Epithelial cell of esophagus (primary cell): ENCODE results near the gene DPP3.

Source experiments
- DNase-seq: peaks from one replicate; pipeline ENCODE4 v3.0.0; 2010; ENCODE audit warnings: low read depth
- H3K4me3 ChIP-seq: 2 replicates; pipeline ENCODE4 v1.5.1; 2011; ENCODE audit warnings: mild to moderate bottlenecking, low read length, control low read depth
- TF ChIP-seq, protein P1 (sequence below): IDR thresholded peaks from 2 replicates; pipeline ENCODE4 v1.5.1; 2011; ENCODE audit warnings: low read depth, mild to moderate bottlenecking, low read length, control low read depth, inconsistent platforms; ENCODE audit not compliant: insufficient read depth; ENCODE audit errors: missing control alignments

The DPP3 gene

DNA sequence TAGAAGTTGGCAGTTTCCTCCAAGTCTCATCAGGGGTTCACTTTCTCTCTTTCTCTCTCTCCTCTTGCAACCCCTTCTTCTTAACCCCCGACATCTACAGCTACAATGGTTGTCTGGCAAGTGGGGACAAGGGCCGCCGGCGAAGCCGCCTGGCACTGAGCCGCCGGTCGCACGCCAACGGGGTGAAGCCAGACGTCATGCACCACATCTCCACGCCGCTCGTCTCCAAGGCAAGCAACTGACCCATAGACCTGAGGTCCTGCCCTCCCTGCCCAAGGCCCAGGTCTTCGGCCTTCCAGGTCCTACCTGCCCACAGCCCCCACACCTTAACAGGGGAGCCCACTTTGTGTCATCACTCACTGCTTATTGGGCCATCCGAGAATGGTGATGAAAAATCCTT lies 9.1 kb upstream of the DPP3 start:
- TF ChIP-seq, protein P1, sequence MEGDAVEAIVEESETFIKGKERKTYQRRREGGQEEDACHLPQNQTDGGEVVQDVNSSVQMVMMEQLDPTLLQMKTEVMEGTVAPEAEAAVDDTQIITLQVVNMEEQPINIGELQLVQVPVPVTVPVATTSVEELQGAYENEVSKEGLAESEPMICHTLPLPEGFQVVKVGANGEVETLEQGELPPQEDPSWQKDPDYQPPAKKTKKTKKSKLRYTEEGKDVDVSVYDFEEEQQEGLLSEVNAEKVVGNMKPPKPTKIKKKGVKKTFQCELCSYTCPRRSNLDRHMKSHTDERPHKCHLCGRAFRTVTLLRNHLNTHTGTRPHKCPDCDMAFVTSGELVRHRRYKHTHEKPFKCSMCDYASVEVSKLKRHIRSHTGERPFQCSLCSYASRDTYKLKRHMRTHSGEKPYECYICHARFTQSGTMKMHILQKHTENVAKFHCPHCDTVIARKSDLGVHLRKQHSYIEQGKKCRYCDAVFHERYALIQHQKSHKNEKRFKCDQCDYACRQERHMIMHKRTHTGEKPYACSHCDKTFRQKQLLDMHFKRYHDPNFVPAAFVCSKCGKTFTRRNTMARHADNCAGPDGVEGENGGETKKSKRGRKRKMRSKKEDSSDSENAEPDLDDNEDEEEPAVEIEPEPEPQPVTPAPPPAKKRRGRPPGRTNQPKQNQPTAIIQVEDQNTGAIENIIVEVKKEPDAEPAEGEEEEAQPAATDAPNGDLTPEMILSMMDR: no peak
- no peak for DNase-seq
- no peak overlapping the region for H3K4me3 ChIP-seq

DNA sequence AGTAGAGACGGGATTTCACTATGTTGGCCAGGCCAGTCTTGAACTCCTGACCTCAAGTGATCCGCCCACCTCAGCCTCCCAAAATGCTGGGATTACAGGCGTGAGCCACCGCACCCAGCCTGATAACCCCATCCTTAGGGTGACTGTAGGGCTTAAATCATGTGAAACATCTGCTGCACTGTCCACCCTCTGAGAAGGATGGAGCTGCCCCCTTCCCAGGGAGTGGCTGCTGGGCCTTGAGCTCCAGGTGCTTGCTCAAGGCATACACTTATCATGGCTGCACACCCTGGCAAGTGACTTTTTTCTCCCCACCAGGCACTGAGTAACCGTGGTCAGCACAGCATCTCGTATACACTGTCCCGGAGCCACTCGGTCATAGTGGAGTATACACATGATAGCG lies 8.2 kb upstream of the DPP3 start:
- no peak for DNase-seq
- H3K4me3 ChIP-seq: no peak overlapping the region
- TF ChIP-seq, protein P1: no peak

DNA sequence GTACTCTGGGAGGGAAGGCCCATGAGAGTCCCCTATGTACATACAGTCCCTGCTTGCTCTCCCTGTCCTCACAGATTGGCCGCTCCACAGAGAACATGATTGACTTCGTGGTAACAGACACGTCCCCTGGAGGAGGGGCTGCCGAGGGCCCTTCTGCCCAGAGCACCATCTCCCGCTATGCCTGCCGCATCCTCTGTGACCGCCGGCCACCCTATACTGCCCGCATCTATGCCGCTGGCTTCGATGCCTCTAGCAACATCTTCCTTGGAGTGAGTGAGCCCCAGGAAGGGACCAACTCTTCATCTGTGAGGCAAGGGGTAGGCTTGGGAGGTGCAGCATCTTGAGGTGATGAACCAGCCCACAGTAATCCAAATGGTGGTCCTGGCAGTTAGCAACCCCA lies 7.1 kb upstream of the DPP3 start:
- TF ChIP-seq, protein P1: no peak
- DNase-seq: no peak
- no peak overlapping the region for H3K4me3 ChIP-seq

DNA sequence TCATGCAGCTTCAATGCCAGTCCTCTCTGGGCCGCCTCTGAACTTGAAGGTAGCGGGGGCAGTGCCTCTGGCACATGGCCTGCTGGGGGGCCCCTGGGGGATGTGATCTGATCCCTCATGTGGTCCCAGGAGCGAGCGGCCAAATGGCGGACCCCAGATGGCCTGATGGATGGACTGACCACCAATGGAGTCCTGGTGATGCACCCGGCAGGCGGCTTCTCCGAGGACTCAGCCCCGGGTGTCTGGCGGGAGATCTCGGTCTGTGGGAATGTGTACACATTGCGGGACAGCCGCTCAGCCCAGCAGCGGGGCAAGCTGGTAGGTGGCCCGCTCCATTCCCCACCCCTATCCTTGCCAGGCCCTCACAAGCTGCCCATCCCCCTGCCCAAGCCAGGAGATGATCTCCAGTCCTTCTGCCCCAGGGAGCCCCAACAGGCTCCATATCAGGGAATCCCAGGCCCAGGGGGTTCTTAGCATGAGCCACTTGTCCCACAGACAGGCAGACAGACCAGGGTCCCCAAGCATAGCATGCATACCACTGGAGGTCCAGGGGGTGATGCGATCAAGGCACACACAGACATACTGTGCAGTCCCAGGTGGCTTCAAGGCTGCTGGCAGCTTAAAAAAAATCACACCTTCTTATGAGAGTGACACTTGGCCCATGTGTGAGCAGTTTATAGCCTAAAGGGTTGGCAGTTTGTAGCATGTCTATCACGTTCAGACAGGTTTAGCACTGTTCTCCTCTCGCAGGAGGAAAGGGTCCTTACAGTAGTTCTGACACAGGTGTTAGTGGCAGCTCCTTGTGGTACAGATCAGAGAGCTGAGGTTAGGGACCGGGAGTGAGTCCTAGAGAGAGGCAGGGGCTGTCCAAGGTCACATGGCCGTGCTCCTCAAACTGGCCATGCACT lies 6.4 kb upstream of the DPP3 start:
- H3K4me3 ChIP-seq: no peak overlapping the region
- DNase-seq: peak; percentile 78
- TF ChIP-seq, protein P1: no peak

DNA sequence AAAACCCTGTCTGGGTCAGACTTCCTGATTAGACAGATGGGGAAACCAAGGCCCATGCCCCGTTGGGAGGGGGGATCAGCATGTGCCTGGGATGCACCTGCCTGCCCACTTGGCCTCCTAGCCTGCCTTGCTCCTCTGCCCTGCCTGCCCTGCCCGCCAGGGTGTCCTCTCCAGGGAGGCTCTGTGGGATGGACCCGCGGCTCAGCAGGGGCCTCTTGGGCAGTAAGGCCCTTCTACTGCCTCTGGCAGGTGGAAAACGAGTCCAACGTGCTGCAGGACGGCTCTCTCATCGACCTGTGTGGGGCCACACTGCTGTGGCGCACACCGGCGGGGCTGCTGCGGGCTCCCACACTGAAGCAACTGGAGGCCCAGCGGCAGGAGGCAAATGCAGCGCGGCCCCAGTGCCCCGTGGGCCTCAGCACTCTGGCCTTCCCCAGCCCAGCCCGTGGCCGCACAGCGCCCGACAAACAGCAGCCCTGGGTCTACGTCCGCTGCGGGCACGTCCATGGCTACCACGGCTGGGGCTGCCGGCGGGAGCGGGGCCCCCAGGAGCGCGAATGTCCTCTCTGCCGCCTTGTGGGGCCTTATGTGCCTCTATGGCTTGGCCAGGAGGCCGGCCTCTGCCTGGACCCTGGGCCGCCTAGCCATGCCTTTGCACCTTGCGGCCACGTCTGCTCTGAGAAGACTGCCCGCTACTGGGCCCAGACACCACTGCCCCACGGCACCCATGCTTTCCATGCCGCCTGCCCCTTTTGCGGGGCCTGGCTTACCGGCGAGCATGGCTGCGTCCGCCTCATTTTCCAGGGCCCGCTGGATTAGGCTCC lies 4.7 kb upstream of the DPP3 start:
- no peak overlapping the region for H3K4me3 ChIP-seq
- no peak for DNase-seq
- TF ChIP-seq, protein P1: no peak

DNA sequence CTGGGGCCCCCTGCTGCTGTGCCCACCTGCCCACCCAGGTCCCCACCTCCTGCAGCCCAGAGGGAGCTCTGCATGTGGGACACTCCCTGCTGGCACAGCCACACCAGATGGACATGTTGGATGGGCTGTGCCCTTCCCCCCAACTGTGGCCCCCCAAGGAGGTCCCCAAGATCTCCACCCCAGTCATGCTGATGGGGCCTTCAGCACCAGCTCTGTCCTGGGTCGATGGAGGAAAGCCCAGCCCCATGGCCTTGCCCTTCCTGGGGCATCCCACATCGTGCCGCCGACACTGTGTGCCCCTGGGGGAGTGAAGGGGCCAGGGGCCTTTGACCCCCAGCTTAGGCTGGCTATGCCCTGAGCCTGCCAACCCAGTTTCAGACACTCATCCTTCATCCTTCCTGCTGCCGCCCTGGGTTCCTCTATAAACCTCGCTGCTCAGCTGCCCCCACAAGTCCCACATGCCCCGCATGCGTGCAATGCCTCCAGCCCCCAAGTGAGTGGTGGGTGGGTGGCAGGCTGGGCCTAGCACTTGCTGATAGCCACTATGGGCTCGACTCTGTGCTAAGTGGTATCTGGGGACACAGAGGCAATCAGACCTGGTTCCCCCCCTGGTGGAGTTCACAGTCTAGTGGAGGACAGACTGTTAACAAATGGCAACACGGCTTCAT lies 3.9 kb upstream of the DPP3 start:
- TF ChIP-seq, protein P1: no peak
- no peak for DNase-seq
- no peak overlapping the region for H3K4me3 ChIP-seq
